H9 (cell line): ENCODE measurements around the gene LRP1B. TPM values are rescaled to one million over a fixed set of nuclear protein-coding genes. Genes with fewer than 3 reads are reported as not detected.

ENCODE experiments used
- DNase-seq: peaks from one replicate; pipeline ENCODE4 v3.0.0-alpha.2; 2017
- H2AFZ ChIP-seq: one replicate; pipeline ENCODE4 v1.6.1; 2013; ENCODE audit warnings: mild to moderate bottlenecking, low read length, control low read depth, moderate library complexity
- H2AK5ac ChIP-seq: 2 replicates; pipeline ENCODE4 v1.6.1; 2013; ENCODE audit warnings: low read length, control low read depth, mixed read lengths; ENCODE audit not compliant: insufficient read length
- H2BK120ac ChIP-seq: one replicate; pipeline ENCODE4 v1.6.1; 2013; ENCODE audit warnings: low read depth, mild to moderate bottlenecking, low read length, control low read depth, inconsistent platforms; ENCODE audit not compliant: poor library complexity, severe bottlenecking
- H2BK12ac ChIP-seq: 2 replicates; pipeline ENCODE4 v1.6.1; 2013; ENCODE audit warnings: low read length, control low read depth, mixed read lengths, low read depth; ENCODE audit not compliant: insufficient read length
- H2BK15ac ChIP-seq: 2 replicates; pipeline ENCODE4 v1.6.1; 2013; ENCODE audit warnings: low read depth, low read length, control low read depth
- H2BK20ac ChIP-seq: one replicate; pipeline ENCODE4 v1.6.1; 2013; ENCODE audit warnings: low read depth, mild to moderate bottlenecking, low read length, control low read depth, inconsistent platforms; ENCODE audit not compliant: poor library complexity, severe bottlenecking
- H2BK5ac ChIP-seq: 2 replicates; pipeline ENCODE4 v1.6.1; 2013; ENCODE audit warnings: low read length, control low read depth, mixed read lengths; ENCODE audit not compliant: insufficient read length
- H3K14ac ChIP-seq: 2 replicates; pipeline ENCODE4 v1.6.1; 2013; ENCODE audit warnings: low read length, control low read depth; ENCODE audit not compliant: insufficient read depth
- H3K18ac ChIP-seq: 2 replicates; pipeline ENCODE4 v1.6.1; 2013; ENCODE audit warnings: low read depth, mild to moderate bottlenecking, mixed read lengths, low read length, control low read depth; ENCODE audit not compliant: insufficient read length
- H3K23ac ChIP-seq: 2 replicates; pipeline ENCODE4 v1.6.1; 2013; ENCODE audit warnings: low read length, control low read depth, mixed read lengths, low read depth; ENCODE audit not compliant: insufficient read length
- H3K23me2 ChIP-seq: 2 replicates; pipeline ENCODE4 v1.6.1; 2013; ENCODE audit warnings: low read depth, mild to moderate bottlenecking, mixed read lengths, low read length, control low read depth; ENCODE audit not compliant: insufficient read length, poor library complexity, severe bottlenecking
- H3K27ac ChIP-seq: 2 replicates; pipeline ENCODE4 v1.5.1; 2013; ENCODE audit warnings: low read length, control low read depth, mixed read lengths, low read depth; ENCODE audit not compliant: insufficient read length
- H3K27me3 ChIP-seq: 2 replicates; pipeline ENCODE4 v1.6.1; 2013; ENCODE audit warnings: low read length, control low read depth, inconsistent platforms; ENCODE audit not compliant: insufficient read depth
- H3K4ac ChIP-seq: 2 replicates; pipeline ENCODE4 v1.6.1; 2013; ENCODE audit warnings: low read depth, mild to moderate bottlenecking, control low read depth, inconsistent platforms, low read length, moderate library complexity
- H3K4me1 ChIP-seq: 2 replicates; pipeline ENCODE4 v1.6.1; 2013; ENCODE audit warnings: low read length, control low read depth, inconsistent platforms; ENCODE audit not compliant: insufficient read depth
- H3K4me2 ChIP-seq: 2 replicates; pipeline ENCODE4 v1.6.1; 2013; ENCODE audit warnings: low read length, control low read depth, mixed read lengths; ENCODE audit not compliant: insufficient read length, insufficient read depth
- H3K56ac ChIP-seq: 2 replicates; pipeline ENCODE4 v1.6.1; 2013; ENCODE audit warnings: low read depth, mild to moderate bottlenecking, mixed read lengths, low read length, control low read depth; ENCODE audit not compliant: insufficient read length
- H3K79me1 ChIP-seq: 2 replicates; pipeline ENCODE4 v1.6.1; 2013; ENCODE audit warnings: low read depth, mild to moderate bottlenecking, moderate library complexity, low read length, control low read depth, inconsistent platforms; ENCODE audit not compliant: insufficient read depth, poor library complexity, severe bottlenecking
- H3K79me2 ChIP-seq: 2 replicates; pipeline ENCODE4 v1.6.1; 2013; ENCODE audit warnings: low read length, control low read depth, inconsistent platforms; ENCODE audit not compliant: insufficient read depth
- H3K9ac ChIP-seq: 2 replicates; pipeline ENCODE4 v1.6.1; 2013; ENCODE audit warnings: low read length, control low read depth, mixed read lengths; ENCODE audit not compliant: insufficient read length; ENCODE audit errors: extremely low read depth
- H3K9me3 ChIP-seq: one replicate; pipeline ENCODE4 v1.6.1; 2013; ENCODE audit warnings: low read depth, low read length, inconsistent platforms; ENCODE audit not compliant: control insufficient read depth
- H3T11ph ChIP-seq: one replicate; pipeline ENCODE4 v1.6.1; 2013; ENCODE audit warnings: mild to moderate bottlenecking, low read length, control low read depth, inconsistent platforms
- H4K20me1 ChIP-seq: one replicate; pipeline ENCODE4 v1.6.1; 2013; ENCODE audit not compliant: control insufficient read depth, insufficient read length, insufficient read depth
- H4K5ac ChIP-seq: 2 replicates; pipeline ENCODE4 v1.6.1; 2013; ENCODE audit warnings: low read depth, mild to moderate bottlenecking, mixed read lengths, low read length, control low read depth; ENCODE audit not compliant: insufficient read length
- H4K8ac ChIP-seq: replicated peaks from 2 replicates; pipeline ENCODE4 v1.6.1; 2013; ENCODE audit warnings: low read length, control low read depth, mixed read lengths, low read depth; ENCODE audit not compliant: insufficient read length
- H4K91ac ChIP-seq: 2 replicates; pipeline ENCODE4 v1.6.1; 2013; ENCODE audit warnings: low read depth, mild to moderate bottlenecking, moderate library complexity, mixed read lengths, low read length, control low read depth; ENCODE audit not compliant: insufficient read length
- H3K27ac Mint-ChIP-seq, 3 experiments: 2 replicates in 2 of 3; 3 replicates in 1 of 3; pipeline ENCODE4 v1.8.0; 2020 to 2021; ENCODE audit warnings: mixed read lengths in 3 of 3, mild to moderate bottlenecking in 1 of 3, moderate library complexity in 1 of 3
- H3K27me3 Mint-ChIP-seq: 2 replicates; pipeline ENCODE4 v1.8.0; 2021; ENCODE audit warnings: low read depth, mild to moderate bottlenecking, moderate library complexity, mixed read lengths
- H3K36me3 Mint-ChIP-seq, 3 experiments: 2 replicates in 2 of 3; 3 replicates in 1 of 3; pipeline ENCODE4 v1.8.0; 2020 to 2021; ENCODE audit warnings: low read depth in 3 of 3, mixed read lengths in 3 of 3; ENCODE audit not compliant: insufficient read depth in 1 of 3
- H3K4me1 Mint-ChIP-seq, 2 experiments: 2 replicates each; pipeline ENCODE4 v1.8.0; 2020; ENCODE audit warnings: mixed read lengths in 2 of 2
- H3K4me3 Mint-ChIP-seq, 2 experiments: 2 replicates in 1 of 2; 3 replicates in 1 of 2; pipeline ENCODE4 v1.8.0; 2020 to 2021; ENCODE audit warnings: mild to moderate bottlenecking in 2 of 2, mixed read lengths in 2 of 2, moderate library complexity in 1 of 2
- H3K9me3 Mint-ChIP-seq, 2 experiments: 2 replicates in 1 of 2; 3 replicates in 1 of 2; pipeline ENCODE4 v1.8.0; 2020; ENCODE audit warnings: mild to moderate bottlenecking in 2 of 2, mixed read lengths in 2 of 2, moderate library complexity in 1 of 2
- CTCF ChIP-seq: fragments of 200-600 bp; sonication (generic); conservative IDR thresholded peaks from 3 replicates; pipeline ENCODE4 v1.8.0; 2021; ENCODE audit warnings: antibody characterized with exemption, mild to moderate bottlenecking
- WGBS: extraction: QIAGEN DNeasy Blood & Tissue Kit; methylation state at CpG from one replicate; pipeline ENCODE4 v1.1.7; 2013; ENCODE audit warnings: missing lambda C conversion rate, low lambda C conversion rate, mixed read lengths; ENCODE audit not compliant: insufficient read length; ENCODE audit errors: extremely low coverage; 5-methylcytosine and 5-hydroxymethylcytosine counted together
- total RNA-seq: library from RNA; stranded (reverse); gene quantifications from 2 replicates; pipeline ENCODE4 v1.2.1, GENCODE V29; 2021

LRP1B gene
- total RNA-seq, 1 experiment from 2014 or later = not detected

GRCh38 chr2:141079231-141079630, 1051.6 kb downstream of the LRP1B start:
- H3K79me1 ChIP-seq = no peaks in the 10 kb centered on the region
- peak overlapping the region in 2 of 3 experiments; percentile 27 to 42; a peak in 1 of 7 replicates for H3K27ac Mint-ChIP-seq
- H2AK5ac ChIP-seq = no peak overlapping the region
- no peak overlapping the region for H2BK5ac ChIP-seq
- H3K9ac ChIP-seq = no peak overlapping the region
- no peak overlapping the region for H3K4me3 Mint-ChIP-seq
- no peak overlapping the region for H3K4me2 ChIP-seq
- H3K4me1 Mint-ChIP-seq = peaks cover 13 to 14% of the 10 kb centered on the region in 2 experiments
- H4K91ac ChIP-seq = no peak overlapping the region
- no CpG with 5 or more reads among the region's 1 CpG for WGBS
- no peak overlapping the region for H2BK120ac ChIP-seq
- no peak overlapping the region for H3K4ac ChIP-seq
- H4K20me1 ChIP-seq = no peaks in the 10 kb centered on the region
- H3K14ac ChIP-seq = no peak overlapping the region
- no peak overlapping the region for H3K23ac ChIP-seq
- H3K36me3 Mint-ChIP-seq = no peaks in the 10 kb centered on the region; a peak in 1 of 7 replicates
- no peaks in the 10 kb centered on the region for H3K9me3 ChIP-seq
- H2AFZ ChIP-seq = no peak overlapping the region
- no peak for TF ChIP-seq CTCF
- no peak for DNase-seq
- H3K56ac ChIP-seq = no peak overlapping the region
- no peak overlapping the region for H4K5ac ChIP-seq
- no peaks in the 10 kb centered on the region for H3K4me1 ChIP-seq
- no peak overlapping the region for H3K18ac ChIP-seq
- no peak overlapping the region for H2BK12ac ChIP-seq
- no peak overlapping the region for H2BK15ac ChIP-seq
- no peaks in the 10 kb centered on the region for H3K27me3 Mint-ChIP-seq
- H3K23me2 ChIP-seq = no peaks in the 10 kb centered on the region
- H4K8ac ChIP-seq = no peak overlapping the region
- no peak overlapping the region for H3T11ph ChIP-seq
- no peak overlapping the region for H2BK20ac ChIP-seq
- no peaks in the 10 kb centered on the region for H3K27me3 ChIP-seq
- no peaks in the 10 kb centered on the region for H3K9me3 Mint-ChIP-seq
- H3K27ac ChIP-seq = no peak overlapping the region
- H3K79me2 ChIP-seq = no peaks in the 10 kb centered on the region
